ENCODE results near the gene SEC31A.

DNA sequence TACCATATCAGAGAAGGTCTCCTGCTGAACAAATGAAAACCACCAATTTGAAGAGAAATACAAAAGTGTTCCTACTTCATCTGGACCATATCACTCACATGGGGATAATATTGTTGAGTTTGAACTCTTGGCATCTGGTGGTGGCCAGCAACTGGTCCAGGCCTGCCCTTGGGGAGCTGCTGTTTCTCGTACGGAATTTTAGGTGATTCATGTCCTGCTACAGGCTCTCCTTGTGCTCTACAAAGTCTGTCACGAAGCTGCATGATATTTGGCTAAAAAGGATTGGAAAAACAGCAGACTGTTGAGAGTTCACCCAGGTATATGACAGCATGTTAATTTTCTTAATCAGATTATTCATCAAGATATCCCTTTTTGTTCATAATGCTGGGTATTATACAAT is 42.2 kb downstream of the SEC31A start:
- TF ChIP-seq, protein P1, sequence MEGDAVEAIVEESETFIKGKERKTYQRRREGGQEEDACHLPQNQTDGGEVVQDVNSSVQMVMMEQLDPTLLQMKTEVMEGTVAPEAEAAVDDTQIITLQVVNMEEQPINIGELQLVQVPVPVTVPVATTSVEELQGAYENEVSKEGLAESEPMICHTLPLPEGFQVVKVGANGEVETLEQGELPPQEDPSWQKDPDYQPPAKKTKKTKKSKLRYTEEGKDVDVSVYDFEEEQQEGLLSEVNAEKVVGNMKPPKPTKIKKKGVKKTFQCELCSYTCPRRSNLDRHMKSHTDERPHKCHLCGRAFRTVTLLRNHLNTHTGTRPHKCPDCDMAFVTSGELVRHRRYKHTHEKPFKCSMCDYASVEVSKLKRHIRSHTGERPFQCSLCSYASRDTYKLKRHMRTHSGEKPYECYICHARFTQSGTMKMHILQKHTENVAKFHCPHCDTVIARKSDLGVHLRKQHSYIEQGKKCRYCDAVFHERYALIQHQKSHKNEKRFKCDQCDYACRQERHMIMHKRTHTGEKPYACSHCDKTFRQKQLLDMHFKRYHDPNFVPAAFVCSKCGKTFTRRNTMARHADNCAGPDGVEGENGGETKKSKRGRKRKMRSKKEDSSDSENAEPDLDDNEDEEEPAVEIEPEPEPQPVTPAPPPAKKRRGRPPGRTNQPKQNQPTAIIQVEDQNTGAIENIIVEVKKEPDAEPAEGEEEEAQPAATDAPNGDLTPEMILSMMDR (IDR thresholded peaks at IDR 0.05): no peak
- TF ChIP-seq EP300 (IDR thresholded peaks at IDR 0.05): no peak
